Mesenchymal stem cell (in vitro differentiated cells and primary cell): ENCODE data around the gene EML4.
"Not testable (repeated sequence)": the region's sequence is repeated elsewhere in the genome, so short reads cannot be mapped to it uniquely, and the experiment has no call there.

Source experiments
- DNase-seq: peaks from one replicate; pipeline ENCODE4 v3.0.0-alpha.2; 2013
- H2AFZ ChIP-seq: one replicate; pipeline ENCODE4 v1.6.1; 2013; ENCODE audit warnings: low read depth, mild to moderate bottlenecking, control low read depth, inconsistent platforms, low read length, moderate library complexity
- H2AK5ac ChIP-seq: 2 replicates; pipeline ENCODE4 v1.6.1; 2013; ENCODE audit warnings: low read length, moderate library complexity, mild to moderate bottlenecking, inconsistent platforms; ENCODE audit not compliant: severe bottlenecking
- H2BK120ac ChIP-seq: one replicate; pipeline ENCODE4 v1.6.1; 2013; ENCODE audit warnings: low read depth, mild to moderate bottlenecking, inconsistent platforms, low read length, moderate library complexity
- H2BK12ac ChIP-seq, 2 experiments: one replicate each; pipeline ENCODE4 v1.6.1; 2013; ENCODE audit warnings: inconsistent platforms in 2 of 2, low read length in 2 of 2, mild to moderate bottlenecking in 2 of 2, moderate library complexity in 2 of 2, control low read depth in 1 of 2
- H2BK15ac ChIP-seq: one replicate; pipeline ENCODE4 v1.6.1; 2013; ENCODE audit warnings: mild to moderate bottlenecking, low read depth, inconsistent platforms; ENCODE audit not compliant: poor library complexity, severe bottlenecking
- H2BK5ac ChIP-seq: 2 replicates; pipeline ENCODE4 v1.6.1; 2013; ENCODE audit warnings: low read depth, mild to moderate bottlenecking, low read length, control low read depth, inconsistent platforms; ENCODE audit not compliant: poor library complexity, severe bottlenecking
- H3K14ac ChIP-seq, 2 experiments: one replicate each; pipeline ENCODE4 v1.6.1; 2013; ENCODE audit warnings: inconsistent platforms in 2 of 2, low read length in 2 of 2, control low read depth in 1 of 2, mild to moderate bottlenecking in 1 of 2, moderate library complexity in 1 of 2
- H3K18ac ChIP-seq, 2 experiments: one replicate each; pipeline ENCODE4 v1.6.1; 2013; ENCODE audit warnings: inconsistent platforms in 2 of 2, low read length in 2 of 2, control low read depth in 1 of 2, low read depth in 1 of 2, mild to moderate bottlenecking in 1 of 2
- H3K23ac ChIP-seq, 2 experiments: one replicate each; pipeline ENCODE4 v1.6.1; 2013; ENCODE audit warnings: inconsistent platforms in 2 of 2, low read length in 2 of 2, mild to moderate bottlenecking in 2 of 2, moderate library complexity in 2 of 2, control low read depth in 1 of 2
- H3K27ac ChIP-seq: 2 replicates; pipeline ENCODE4 v1.5.1; 2013; ENCODE audit warnings: mild to moderate bottlenecking, moderate library complexity, low read length, control low read depth, inconsistent platforms; ENCODE audit not compliant: poor library complexity, severe bottlenecking
- H3K27me3 ChIP-seq, 2 experiments: 2 replicates each; pipeline versions ENCODE4 v1.6.1 to v1.7.0; 2013; ENCODE audit warnings: low read length in 2 of 2, mild to moderate bottlenecking in 2 of 2, moderate library complexity in 2 of 2, control low read depth in 1 of 2, inconsistent platforms in 1 of 2; ENCODE audit not compliant: control insufficient read depth in 1 of 2, insufficient read depth in 1 of 2
- H3K36me3 ChIP-seq, 2 experiments: 2 replicates each; pipeline versions ENCODE4 v1.6.1 to v1.7.0; 2013; ENCODE audit warnings: low read length in 2 of 2, control low read depth in 1 of 2, inconsistent platforms in 1 of 2, low read depth in 1 of 2, mild to moderate bottlenecking in 1 of 2; ENCODE audit not compliant: insufficient read depth in 2 of 2, control insufficient read depth in 1 of 2
- H3K4ac ChIP-seq, 2 experiments: one replicate each; pipeline ENCODE4 v1.6.1; 2013; ENCODE audit warnings: inconsistent platforms in 2 of 2, low read length in 2 of 2, mild to moderate bottlenecking in 2 of 2, moderate library complexity in 2 of 2, control low read depth in 1 of 2, low read depth in 1 of 2
- H3K4me1 ChIP-seq: 2 replicates; pipeline ENCODE4 v1.6.1; 2013; ENCODE audit warnings: low read depth, low read length, control low read depth; ENCODE audit not compliant: control insufficient read depth, insufficient read depth
- H3K4me2 ChIP-seq: 2 replicates; pipeline ENCODE4 v1.6.1; 2013; ENCODE audit warnings: low read length, mild to moderate bottlenecking, inconsistent platforms; ENCODE audit not compliant: poor library complexity, severe bottlenecking
- H3K4me3 ChIP-seq, 2 experiments: 2 replicates each; pipeline versions ENCODE4 v1.5.1 to v1.7.0; 2013; ENCODE audit warnings: low read length in 2 of 2, mild to moderate bottlenecking in 2 of 2, control low read depth in 1 of 2, low read depth in 1 of 2; ENCODE audit not compliant: insufficient read depth in 1 of 2
- H3K79me1 ChIP-seq: replicated peaks from 2 replicates; pipeline ENCODE4 v1.6.1; 2013; ENCODE audit warnings: mild to moderate bottlenecking, control low read depth, low read length, inconsistent platforms; ENCODE audit not compliant: poor library complexity, severe bottlenecking
- H3K9ac ChIP-seq: 2 replicates; pipeline ENCODE4 v1.7.0; 2013; ENCODE audit warnings: mild to moderate bottlenecking, low read length, moderate library complexity
- H3K9me3 ChIP-seq: 2 replicates; pipeline ENCODE4 v1.7.0; 2013; ENCODE audit warnings: mild to moderate bottlenecking, low read length; ENCODE audit not compliant: control insufficient read depth
- H4K8ac ChIP-seq: one replicate; pipeline ENCODE4 v1.6.1; 2013; ENCODE audit warnings: inconsistent platforms, mild to moderate bottlenecking, low read length, moderate library complexity
- H4K91ac ChIP-seq: one replicate; pipeline ENCODE4 v1.6.1; 2013; ENCODE audit warnings: mild to moderate bottlenecking, low read length, inconsistent platforms
- WGBS: methylation state at CpG from one replicate; pipeline ENCODE4 v1.1.7; 2013; ENCODE audit warnings: mixed read lengths; 5-methylcytosine and 5-hydroxymethylcytosine counted together

The EML4 gene

GRCh38 chr2:42380026-42380425 lies 210.9 kb downstream of the EML4 start:
- not testable (repeated sequence) for H4K8ac ChIP-seq, H2BK15ac ChIP-seq, H3K4me3 ChIP-seq, H3K36me3 ChIP-seq, H3K14ac ChIP-seq, H3K9ac ChIP-seq, H3K4me2 ChIP-seq, H2AFZ ChIP-seq, H2AK5ac ChIP-seq, H3K23ac ChIP-seq, DNase-seq, H3K27ac ChIP-seq, H2BK5ac ChIP-seq, H4K91ac ChIP-seq, H2BK120ac ChIP-seq, H3K9me3 ChIP-seq, H2BK12ac ChIP-seq, H3K18ac ChIP-seq, H3K4ac ChIP-seq, H3K79me1 ChIP-seq
- peaks cover 11% of the 10 kb centered on the region for H3K4me1 ChIP-seq
- peaks cover 0 to 11% of the 10 kb centered on the region in 2 experiments for H3K27me3 ChIP-seq
- WGBS = 96% methylated on average over 7 of the region's 7 CpGs

GRCh38 chr2:42382144-42382543 lies 213.0 kb downstream of the EML4 start:
- H3K23ac ChIP-seq = no peak overlapping the region
- DNase-seq = no peak
- H3K4me1 ChIP-seq = peaks cover 13% of the 10 kb centered on the region
- H2BK12ac ChIP-seq = no peak overlapping the region
- no peak overlapping the region for H3K18ac ChIP-seq
- WGBS = 83% methylated on average over 3 of the region's 4 CpGs
- no peak overlapping the region for H3K9ac ChIP-seq
- no peak overlapping the region for H2BK5ac ChIP-seq
- H3K4me3 ChIP-seq = no peak overlapping the region
- H2BK15ac ChIP-seq = no peak overlapping the region
- peaks cover 0 to 16% of the 10 kb centered on the region in 2 experiments for H3K27me3 ChIP-seq
- H4K8ac ChIP-seq = no peak overlapping the region
- no peak overlapping the region for H3K27ac ChIP-seq
- no peak overlapping the region for H3K4me2 ChIP-seq
- no peak overlapping the region for H2AK5ac ChIP-seq
- no peaks in the 10 kb centered on the region for H3K9me3 ChIP-seq
- no peak overlapping the region for H3K14ac ChIP-seq
- no peaks in the 10 kb centered on the region for H3K36me3 ChIP-seq
- H2BK120ac ChIP-seq = no peak overlapping the region
- no peak overlapping the region for H2AFZ ChIP-seq
- H4K91ac ChIP-seq = no peak overlapping the region
- H3K4ac ChIP-seq = no peak overlapping the region
- no peaks in the 10 kb centered on the region for H3K79me1 ChIP-seq
